OCI-M1 (cell line): ENCODE measurements around the gene ZCWPW2.

Experiments used
- DNase-seq: peaks from one replicate; lab custom pipeline; 2025; lab: John Stamatoyannopoulos, UW

Gene ZCWPW2

GRCh38 chr3:28348629-28349468 lies at the start of gene ZCWPW2, which contains the start of gene AZI2:
Gene ZCWPW2 (plus strand): TSS chr3:28348721. CDS start chr3:28413069, 64,348 bp downstream.
Gene AZI2 (minus strand): TSS chr3:28348824. CDS start chr3:28340617, 8,207 bp downstream.
- DNase-seq: peak; percentile 96

- no peak for DNase-seq
These were observed 48.8 kb upstream of the ZCWPW2 start for GRCh38 chr3:28299705-28300104.

- DNase-seq: no peak
These were observed 48.1 kb upstream of the ZCWPW2 start for GRCh38 chr3:28300345-28300962.

- no peak for DNase-seq
These were observed 46.8 kb upstream of the ZCWPW2 start for GRCh38 chr3:28301688-28302087.

DNA sequence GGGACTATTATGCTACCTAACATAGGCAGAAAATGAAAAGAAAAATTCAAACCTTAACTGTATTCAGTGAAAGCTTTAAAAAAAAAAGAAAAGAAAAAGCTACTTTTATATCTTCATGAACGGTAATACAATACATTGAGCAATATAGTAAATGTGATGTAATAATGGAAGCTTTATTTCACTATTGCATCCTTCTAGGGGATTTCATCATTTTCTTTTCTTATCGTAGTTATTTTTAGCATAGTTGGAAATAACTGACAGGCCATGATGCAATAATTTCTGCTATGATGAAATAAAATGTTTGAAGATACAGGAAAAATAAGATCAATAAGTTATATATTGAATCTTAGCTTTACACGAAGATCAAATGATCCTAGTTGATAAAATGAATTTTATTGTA lies 40.3 kb upstream of the ZCWPW2 start:
- DNase-seq: peak; percentile 71

GRCh38 chr3:28315711-28316110 lies 32.8 kb upstream of the ZCWPW2 start:
- DNase-seq: no peak

- no peak for DNase-seq
These were observed 32.3 kb upstream of the ZCWPW2 start for GRCh38 chr3:28316226-28316625.

- DNase-seq: peak; percentile 50
These were observed 31.0 kb upstream of the ZCWPW2 start for GRCh38 chr3:28317438-28318022.

GRCh38 chr3:28320981-28321380 lies 27.5 kb upstream of the ZCWPW2 start:
- no peak for DNase-seq

DNA sequence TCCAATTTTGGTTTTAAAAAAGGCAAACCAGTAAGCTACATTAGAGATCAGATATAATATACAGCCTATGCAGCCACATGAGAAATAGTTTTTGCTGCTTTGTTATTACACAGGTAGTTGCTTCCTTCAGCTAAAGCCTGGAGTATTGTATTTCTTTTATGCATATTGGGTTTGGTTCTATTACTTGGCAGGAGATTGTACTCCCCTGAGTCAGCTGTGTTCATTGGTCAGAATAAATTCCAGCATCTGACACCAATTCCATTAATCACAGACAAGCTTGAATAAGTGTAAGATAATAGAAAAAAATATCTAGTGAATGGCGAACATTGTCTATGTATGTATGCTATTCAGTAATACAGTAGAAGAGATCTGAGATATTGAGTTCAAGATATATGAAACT lies 26.1 kb upstream of the ZCWPW2 start:
- DNase-seq: no peak

- DNase-seq: no peak
These were observed 22.0 kb upstream of the ZCWPW2 start for GRCh38 chr3:28326458-28326926.

- peak; percentile 65 for DNase-seq
These were observed 20.1 kb upstream of the ZCWPW2 start for GRCh38 chr3:28328188-28329151.

DNA sequence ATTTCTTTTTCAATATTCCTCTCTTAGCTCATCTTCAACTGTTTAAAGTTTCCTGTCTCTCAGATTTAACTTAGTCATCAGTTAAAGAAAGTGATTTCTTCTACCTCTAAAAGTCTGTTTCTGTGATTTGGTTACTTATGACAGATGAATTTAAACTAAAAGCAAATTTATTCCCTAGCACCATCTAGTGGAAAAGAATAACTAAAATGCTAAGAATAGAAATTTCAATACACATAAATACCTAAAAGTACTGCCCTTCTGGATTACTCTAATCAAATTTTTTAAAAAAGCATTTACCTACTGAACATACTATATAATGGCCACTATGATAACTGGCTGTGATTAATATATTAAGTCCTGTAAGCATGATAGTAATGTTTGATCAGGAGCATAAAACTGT lies 14.0 kb upstream of the ZCWPW2 start:
- peak; percentile 41 for DNase-seq

GRCh38 chr3:28335246-28335645 lies 13.3 kb upstream of the ZCWPW2 start:
- no peak for DNase-seq

DNA sequence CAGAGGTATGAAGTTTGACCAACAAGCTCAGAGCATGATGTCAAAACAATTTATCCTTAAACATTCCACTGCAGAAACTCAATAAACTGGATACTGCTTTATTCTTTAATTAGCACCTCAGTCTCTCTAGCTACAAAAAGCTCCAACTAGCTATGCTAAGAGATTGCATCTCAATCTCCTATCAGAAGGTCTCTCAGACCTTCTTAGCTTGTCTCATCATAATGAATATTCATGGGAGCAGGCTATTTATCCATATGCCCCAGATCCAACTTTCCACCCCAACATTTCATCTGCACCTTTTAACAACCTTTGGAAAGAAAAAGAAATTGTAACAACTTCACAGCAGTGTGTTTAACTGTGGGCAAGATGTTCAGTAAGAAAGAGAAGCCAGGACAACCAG lies 11.3 kb upstream of the ZCWPW2 start:
- no peak for DNase-seq

GRCh38 chr3:28343144-28343543 lies 5.4 kb upstream of the ZCWPW2 start:
- DNase-seq: no peak

DNA sequence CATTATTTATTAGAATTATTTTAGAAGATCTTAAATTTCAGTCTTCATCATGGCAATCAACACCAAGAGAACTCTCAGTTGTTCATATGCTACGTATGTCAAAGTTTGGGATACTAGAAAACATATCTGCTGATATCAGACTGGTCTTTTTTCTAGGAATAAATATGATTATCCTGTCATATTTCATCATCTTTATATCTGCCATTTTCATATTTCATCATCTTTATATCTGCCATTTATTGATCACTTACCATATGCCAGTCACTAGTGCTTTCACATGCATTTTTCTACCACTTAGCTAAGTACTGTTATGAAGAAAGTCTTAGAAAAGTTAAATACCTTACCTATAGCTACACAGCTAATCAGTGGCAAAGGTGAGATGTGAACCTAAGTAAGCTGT lies 2.8 kb upstream of the ZCWPW2 start:
- DNase-seq: no peak

- peak; percentile 70 for DNase-seq
These were observed 902 bp upstream of the ZCWPW2 start for GRCh38 chr3:28347374-28348264.

- DNase-seq: no peak
These were observed 274 bp upstream of the ZCWPW2 start for GRCh38 chr3:28348265-28348628.

GRCh38 chr3:28349469-28350000 lies 1.0 kb downstream of the ZCWPW2 start:
- no peak for DNase-seq
